ENCODE measurements around the gene DNAH1. TPM values are rescaled to one million over a fixed set of nuclear protein-coding genes. Genes with fewer than 3 reads are reported as not detected.

The DNAH1 gene
- total RNA-seq, 1 experiment from 2014 or later: 5.5 TPM

DNA sequence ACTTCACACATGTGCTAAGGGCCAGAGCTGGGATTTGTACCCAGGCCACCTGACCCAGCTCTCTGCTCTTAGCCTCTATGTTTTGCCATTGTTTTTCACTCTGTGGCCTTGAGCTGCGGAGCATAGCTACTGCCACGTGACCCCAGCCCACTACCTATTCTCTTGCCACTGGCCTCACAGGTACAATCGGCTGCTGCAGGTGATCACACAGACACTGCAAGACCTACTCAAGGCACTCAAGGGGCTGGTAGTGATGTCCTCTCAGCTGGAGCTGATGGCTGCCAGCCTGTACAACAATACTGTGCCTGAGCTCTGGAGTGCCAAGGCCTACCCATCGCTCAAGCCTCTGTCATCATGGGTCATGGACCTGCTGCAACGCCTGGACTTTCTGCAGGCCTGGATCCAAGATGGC is 82.6 kb downstream of the DNAH1 start (continued):
- TF ChIP-seq SRF (IDR thresholded peaks at IDR 0.05; ENCODE audit: low read depth): no peak

DNA sequence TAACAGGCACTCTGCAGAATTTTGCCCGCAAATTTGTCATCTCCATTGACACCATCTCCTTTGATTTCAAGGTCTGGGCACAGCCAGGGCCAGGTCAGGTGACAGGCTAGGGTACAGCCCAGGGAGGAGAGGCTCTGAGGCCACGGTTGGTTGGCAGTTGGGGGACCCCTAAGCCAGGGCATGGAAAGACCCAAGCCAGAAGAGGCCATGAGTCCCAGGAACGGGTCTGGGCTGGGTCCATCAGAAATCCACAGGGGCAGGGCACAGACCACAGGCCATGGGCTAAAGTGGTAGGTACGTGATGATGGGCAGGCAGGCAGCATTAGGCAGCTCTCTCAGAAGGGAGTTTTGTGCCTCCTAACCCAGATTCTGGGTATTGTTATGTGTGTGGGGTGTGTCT is 83.0 kb downstream of the DNAH1 start:
- peaks cover 4 to 26% of the 10 kb centered on the region in 2 experiments; a peak in 3 of 4 replicates for H3K36me3 ChIP-seq (ENCODE audit: control insufficient read depth in 1 of 2, insufficient read depth in 2 of 2, low read length in 2 of 2)
- no peaks in the 10 kb centered on the region for H3K4me1 ChIP-seq (ENCODE audit: control insufficient read depth in 1 of 2, insufficient read depth in 2 of 2, low read length in 2 of 2)
- ATAC-seq (peak; percentile 18; the same call in 1 of the 2 replicates), DNase-seq (ENCODE audit: low read depth, low spot score) (no peak)
- RAD21 ChIA-PET (ENCODE audit: low non-redundant PET in 1 of 2, low total read pairs in 2 of 2, uncharacterized antibody in 2 of 2, unreplicated experiment in 2 of 2): no interaction called here
- intact Hi-C loops (cut with micrococcal nuclease): no loop called here
- H3K9me2 ChIP-seq (ENCODE audit: insufficient read depth): no peaks in the 10 kb centered on the region
- H2AFZ ChIP-seq (ENCODE audit: low read depth, low read length, poor library complexity, severe bottlenecking): no peak overlapping the region
- POLR2A ChIA-PET: no interaction called here
- CTCF ChIA-PET: no interaction called here
- H3K27me3 ChIP-seq (ENCODE audit: insufficient read depth, low read length): no peaks in the 10 kb centered on the region
- H3K4me3 ChIP-seq (replicated peaks in 1 of 2; ENCODE audit: low read depth in 1 of 2, low read length in 2 of 2): no peak overlapping the region
- no peaks in the 10 kb centered on the region for H3K79me2 ChIP-seq (ENCODE audit: insufficient read depth, low read length)
- no peak overlapping the region for H3K27ac ChIP-seq (ENCODE audit: low read depth, low read length)
- no peak overlapping the region for H3K9ac ChIP-seq (ENCODE audit: low read length)
- H3K4me2 ChIP-seq (ENCODE audit: low read length): no peak overlapping the region
- H4K20me1 ChIP-seq (ENCODE audit: insufficient read depth): no peaks in the 10 kb centered on the region
- TF ChIP-seq SP1 (IDR thresholded peaks at IDR 0.05; ENCODE audit: low read depth) (no peak), FOSL1 (IDR thresholded peaks at IDR 0.05; ENCODE audit: low read depth) (no peak), EZH2phosphoT487 (IDR thresholded peaks at IDR 0.05; ENCODE audit: borderline replicate concordance) (no peak), ELF1 (IDR thresholded peaks at IDR 0.05; ENCODE audit: borderline replicate concordance, low read depth) (no peak), POLR2AphosphoS5 (IDR thresholded peaks at IDR 0.05; ENCODE audit: low read depth, low read length) (no peak), CBX3 (IDR thresholded peaks at IDR 0.05; ENCODE audit: low read depth) (no peak), RAD21 (IDR thresholded peaks at IDR 0.05; ENCODE audit: low read depth) (no peak), YY1 (IDR thresholded peaks at IDR 0.05; ENCODE audit: extremely low read depth, insufficient replicate concordance, low read depth, low read length) (no peak)
- TF ChIP-seq, protein P1, sequence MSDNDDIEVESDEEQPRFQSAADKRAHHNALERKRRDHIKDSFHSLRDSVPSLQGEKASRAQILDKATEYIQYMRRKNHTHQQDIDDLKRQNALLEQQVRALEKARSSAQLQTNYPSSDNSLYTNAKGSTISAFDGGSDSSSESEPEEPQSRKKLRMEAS (IDR thresholded peaks at IDR 0.05): no peak
- TF ChIP-seq, protein P2, sequence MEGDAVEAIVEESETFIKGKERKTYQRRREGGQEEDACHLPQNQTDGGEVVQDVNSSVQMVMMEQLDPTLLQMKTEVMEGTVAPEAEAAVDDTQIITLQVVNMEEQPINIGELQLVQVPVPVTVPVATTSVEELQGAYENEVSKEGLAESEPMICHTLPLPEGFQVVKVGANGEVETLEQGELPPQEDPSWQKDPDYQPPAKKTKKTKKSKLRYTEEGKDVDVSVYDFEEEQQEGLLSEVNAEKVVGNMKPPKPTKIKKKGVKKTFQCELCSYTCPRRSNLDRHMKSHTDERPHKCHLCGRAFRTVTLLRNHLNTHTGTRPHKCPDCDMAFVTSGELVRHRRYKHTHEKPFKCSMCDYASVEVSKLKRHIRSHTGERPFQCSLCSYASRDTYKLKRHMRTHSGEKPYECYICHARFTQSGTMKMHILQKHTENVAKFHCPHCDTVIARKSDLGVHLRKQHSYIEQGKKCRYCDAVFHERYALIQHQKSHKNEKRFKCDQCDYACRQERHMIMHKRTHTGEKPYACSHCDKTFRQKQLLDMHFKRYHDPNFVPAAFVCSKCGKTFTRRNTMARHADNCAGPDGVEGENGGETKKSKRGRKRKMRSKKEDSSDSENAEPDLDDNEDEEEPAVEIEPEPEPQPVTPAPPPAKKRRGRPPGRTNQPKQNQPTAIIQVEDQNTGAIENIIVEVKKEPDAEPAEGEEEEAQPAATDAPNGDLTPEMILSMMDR (IDR thresholded peaks at IDR 0.05 in 2 of 3, conservative IDR thresholded peaks at IDR 0.05 in 1 of 3; ENCODE audit: borderline replicate concordance in 1 of 3, insufficient read depth in 1 of 3, low read depth in 2 of 3, low read length in 2 of 3): no peak
- TF ChIP-seq, protein P3, sequence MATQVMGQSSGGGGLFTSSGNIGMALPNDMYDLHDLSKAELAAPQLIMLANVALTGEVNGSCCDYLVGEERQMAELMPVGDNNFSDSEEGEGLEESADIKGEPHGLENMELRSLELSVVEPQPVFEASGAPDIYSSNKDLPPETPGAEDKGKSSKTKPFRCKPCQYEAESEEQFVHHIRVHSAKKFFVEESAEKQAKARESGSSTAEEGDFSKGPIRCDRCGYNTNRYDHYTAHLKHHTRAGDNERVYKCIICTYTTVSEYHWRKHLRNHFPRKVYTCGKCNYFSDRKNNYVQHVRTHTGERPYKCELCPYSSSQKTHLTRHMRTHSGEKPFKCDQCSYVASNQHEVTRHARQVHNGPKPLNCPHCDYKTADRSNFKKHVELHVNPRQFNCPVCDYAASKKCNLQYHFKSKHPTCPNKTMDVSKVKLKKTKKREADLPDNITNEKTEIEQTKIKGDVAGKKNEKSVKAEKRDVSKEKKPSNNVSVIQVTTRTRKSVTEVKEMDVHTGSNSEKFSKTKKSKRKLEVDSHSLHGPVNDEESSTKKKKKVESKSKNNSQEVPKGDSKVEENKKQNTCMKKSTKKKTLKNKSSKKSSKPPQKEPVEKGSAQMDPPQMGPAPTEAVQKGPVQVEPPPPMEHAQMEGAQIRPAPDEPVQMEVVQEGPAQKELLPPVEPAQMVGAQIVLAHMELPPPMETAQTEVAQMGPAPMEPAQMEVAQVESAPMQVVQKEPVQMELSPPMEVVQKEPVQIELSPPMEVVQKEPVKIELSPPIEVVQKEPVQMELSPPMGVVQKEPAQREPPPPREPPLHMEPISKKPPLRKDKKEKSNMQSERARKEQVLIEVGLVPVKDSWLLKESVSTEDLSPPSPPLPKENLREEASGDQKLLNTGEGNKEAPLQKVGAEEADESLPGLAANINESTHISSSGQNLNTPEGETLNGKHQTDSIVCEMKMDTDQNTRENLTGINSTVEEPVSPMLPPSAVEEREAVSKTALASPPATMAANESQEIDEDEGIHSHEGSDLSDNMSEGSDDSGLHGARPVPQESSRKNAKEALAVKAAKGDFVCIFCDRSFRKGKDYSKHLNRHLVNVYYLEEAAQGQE (IDR thresholded peaks at IDR 0.05; ENCODE audit: low read depth): no peak
- no TSS peak for BruUV-seq (replicated peaks)
- H3K9me3 ChIP-seq (ENCODE audit: control insufficient read depth in 1 of 2, insufficient read depth in 1 of 2, low read depth in 1 of 2, low read length in 2 of 2): no peaks in the 10 kb centered on the region
